ENCODE data around the gene PTPDC1.
"Not testable (repeated sequence)": the region's sequence is repeated elsewhere in the genome, so short reads cannot be mapped to it uniquely, and the experiment has no call there.

Gene PTPDC1

DNA sequence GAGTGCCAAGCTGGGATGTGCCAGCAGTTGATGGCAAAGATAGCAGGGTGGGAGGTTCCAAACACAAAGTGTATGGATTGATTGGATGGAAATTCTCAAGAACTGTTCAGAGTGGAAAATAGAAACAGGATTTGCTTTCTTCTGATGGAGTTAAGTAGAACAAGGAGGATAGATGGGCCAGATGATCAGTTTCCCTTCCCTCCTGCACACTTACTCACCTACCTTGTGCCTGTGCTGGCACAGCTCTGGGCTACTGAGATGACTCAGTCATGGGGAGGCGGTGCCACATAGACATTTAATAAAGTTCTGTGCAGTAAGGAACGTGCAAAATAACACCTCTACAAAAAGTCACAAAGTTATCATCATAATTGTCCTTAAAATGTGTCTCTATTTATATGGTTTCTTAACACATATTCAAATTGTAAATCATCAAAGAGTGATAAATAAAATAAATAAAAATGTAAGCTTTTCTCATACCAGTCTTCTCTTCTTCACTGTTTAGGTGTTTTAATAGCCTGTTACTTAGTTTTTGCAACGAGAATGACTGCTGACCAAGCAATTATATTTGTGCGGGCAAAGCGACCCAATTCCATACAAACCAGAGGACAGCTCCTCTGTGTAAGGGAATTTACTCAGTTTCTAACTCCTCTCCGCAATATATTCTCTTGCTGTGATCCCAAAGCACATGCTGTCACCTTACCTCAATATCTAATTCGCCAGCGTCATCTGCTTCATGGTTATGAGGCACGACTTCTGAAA lies 12.7 kb downstream of the PTPDC1 start:
- no peak for DNase-seq

DNA sequence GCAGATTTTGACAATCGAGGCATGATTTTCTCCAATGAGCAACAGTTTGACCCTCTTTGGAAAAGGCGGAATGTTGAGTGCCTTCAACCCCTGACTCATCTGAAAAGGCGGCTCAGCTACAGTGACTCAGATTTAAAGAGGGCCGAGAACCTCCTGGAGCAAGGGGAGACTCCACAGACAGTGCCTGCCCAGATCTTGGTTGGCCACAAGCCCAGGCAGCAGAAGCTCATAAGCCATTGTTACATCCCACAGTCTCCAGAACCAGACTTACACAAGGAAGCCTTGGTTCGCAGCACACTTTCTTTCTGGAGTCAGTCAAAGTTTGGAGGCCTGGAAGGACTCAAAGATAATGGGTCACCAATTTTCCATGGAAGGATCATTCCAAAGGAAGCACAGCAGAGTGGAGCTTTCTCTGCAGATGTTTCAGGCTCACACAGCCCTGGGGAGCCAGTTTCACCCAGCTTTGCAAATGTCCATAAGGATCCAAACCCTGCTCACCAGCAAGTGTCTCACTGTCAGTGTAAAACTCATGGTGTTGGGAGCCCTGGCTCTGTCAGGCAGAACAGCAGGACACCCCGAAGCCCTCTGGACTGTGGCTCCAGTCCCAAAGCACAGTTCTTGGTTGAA lies 13.6 kb downstream of the PTPDC1 start:
- no peak for DNase-seq

DNA sequence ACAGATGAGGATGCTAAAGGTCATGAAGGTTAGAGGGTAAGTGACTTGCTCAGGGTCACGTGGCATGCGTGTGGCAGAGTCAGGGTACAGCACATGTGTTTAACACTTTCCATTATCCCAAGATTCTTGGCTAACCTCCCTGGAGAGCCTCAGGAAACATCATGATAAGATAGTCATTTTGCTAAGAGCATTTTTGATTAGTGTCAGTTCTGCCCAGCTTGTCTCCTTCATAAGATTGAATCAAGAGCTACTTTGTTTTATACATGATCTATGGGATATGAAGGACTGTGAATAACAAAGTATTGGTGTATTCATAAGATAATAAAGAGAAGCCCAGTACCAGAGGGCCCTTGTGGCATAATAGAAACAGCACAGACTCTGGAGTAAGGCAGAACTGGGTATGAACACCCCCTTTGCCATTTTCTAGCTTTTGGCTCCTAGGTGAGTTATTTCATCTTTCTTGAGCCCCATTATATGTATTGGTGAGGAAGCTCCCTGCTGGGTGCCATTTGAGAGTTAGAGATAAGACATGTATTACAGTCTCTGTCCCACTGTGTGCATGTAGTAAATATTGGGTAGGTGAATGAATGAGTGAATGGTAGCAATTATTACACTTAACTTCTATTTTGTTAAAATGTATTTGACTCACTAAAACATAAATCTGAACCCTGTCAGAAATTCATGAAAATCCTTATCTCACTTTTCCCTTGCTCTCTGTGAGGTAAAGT lies 16.1 kb downstream of the PTPDC1 start:
- no peak for DNase-seq

DNA sequence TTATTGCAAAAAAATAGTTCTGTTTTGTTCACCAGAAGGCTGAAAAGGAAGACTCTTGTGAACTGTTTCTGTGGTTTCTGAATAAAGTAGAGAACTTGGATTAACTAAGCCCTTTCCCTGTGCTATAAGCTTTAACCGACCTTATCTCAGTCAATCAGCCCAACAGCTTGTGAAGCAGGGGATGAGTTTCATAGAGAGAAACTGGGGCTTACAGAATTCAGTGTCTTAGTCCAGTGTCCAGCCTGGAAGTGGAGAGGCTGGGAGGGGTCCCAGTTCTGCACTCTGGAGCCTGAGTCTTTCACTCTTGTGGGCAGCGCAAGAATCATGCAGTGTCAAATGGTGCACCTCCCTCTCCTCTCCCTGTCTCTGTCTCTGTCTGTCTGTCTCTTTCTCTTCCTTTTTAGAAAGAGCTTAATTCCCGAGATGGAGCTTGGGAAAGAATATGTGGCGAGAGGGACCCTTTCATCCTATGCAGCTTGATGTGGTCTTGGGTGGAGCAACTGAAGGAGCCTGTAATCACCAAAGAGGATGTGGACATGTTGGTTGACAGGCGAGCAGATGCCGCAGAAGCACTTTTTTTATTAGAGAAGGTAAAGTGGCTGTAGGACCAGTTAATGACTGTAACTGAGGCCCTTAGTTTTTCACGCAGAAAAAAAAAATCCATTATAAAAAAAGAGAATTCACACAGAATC lies 17.0 kb downstream of the PTPDC1 start:
- no peak for DNase-seq

DNA sequence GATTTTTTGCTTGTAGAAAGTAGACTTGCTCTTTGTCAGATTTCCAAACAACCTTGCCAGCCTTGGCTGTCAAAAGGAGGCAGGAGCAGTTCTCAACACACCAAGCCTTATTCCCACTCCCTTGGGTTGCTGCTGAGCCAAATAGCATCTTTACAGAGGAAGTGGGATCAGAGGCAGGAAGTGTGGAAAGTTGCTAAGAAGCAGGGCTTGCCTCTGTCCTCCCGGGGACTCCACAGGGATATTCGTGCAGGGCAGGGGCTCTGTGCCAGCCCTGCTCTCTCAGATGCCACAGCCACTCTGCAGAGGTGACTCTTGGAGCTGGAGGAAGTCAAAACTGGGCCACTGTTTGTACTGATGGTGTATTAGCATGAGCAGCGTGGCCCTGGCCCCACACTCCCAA lies 24.3 kb downstream of the PTPDC1 start:
- DNase-seq = no peak

DNA sequence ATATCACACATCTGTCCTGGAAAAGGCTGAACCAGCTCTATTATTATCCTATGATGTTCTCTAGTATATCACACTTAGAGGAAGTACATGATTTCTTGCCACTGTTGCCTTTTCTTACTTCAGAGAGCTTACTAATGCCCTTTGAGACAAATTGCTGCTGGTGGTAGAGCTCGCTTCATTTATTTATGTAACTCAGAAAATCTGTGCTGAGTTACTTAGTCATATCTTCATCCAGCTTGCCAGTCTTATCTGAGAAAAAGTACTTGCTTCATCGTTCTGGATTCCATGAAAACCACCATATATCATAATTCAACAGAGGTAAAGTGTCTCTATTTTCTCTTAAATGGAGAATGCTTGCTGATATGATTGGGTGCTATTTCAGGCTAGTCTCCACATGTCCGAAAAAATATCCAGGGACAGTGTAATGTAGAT lies 26.6 kb downstream of the PTPDC1 start:
- DNase-seq = no peak

DNA sequence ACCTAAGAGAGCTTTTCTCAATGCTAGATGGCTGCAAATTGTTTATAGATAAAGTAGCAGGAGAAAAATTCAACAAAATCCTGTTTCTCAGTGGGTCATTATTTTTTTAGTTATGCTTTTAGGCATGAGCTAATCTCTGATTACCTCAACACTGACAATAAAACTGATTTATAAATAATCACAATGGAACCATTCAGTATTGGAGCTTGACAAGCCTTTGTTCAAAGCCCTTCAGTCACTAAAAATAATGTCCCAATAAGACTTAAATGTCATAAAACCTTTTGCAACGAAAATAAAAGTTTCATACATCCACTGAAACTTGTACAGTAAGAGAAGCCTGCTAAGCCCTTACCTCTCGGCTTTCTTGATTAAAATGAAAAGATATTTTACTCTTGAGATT lies 27.2 kb downstream of the PTPDC1 start:
- DNase-seq = no peak

DNA sequence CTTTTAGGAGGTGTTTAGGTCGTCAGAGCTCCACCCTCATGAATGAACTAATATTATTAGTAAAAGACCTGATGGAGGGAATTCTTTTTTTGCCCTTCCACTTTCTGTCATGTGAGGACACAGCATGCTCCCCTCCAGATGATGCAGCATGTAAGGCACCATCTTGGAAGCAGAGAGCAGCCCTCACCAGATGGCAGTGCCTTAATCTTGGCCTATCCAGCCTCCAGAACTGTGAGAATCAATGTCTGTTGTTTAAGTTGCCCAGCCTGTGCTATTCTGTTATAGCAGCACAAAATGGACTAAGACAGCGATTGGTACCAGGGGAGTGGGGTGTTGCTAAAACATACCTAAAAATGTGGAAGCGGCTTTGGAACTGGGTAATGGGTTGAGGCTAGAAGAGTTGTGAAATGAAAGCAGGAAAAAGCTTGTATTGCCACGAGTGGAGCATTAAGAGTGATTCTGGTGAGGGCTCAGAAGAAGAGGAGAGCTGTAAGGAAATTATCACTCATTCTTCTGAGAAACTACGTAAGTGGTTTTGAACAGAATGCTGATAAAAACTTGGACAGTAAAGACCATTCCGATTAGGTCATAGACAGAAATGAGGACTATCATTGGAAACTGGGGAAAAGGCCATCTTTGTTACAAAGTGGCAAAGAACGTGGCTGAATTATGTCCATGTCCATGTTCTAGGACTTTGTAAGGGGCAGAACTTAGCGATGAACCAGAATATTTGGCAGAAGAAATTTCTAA lies 28.6 kb downstream of the PTPDC1 start:
- no peak for DNase-seq

DNA sequence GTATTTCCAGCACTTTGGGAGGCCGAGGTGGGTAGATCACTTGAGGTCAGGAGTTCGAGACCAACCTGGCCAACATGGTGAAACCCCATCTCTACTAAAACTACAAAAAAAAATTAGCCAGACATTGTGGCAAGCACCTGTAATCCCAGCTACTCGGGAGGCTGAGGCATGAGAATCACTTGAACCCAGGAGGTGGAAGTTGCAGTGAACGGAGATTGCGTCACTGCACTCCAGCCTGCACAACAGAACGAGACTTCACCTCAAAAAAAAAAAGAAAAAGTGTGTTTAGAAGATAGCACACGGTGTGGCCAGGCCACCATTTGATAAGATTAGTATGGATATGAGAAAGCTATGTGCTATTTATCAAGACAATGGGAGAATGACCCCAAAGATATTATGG lies 35.8 kb downstream of the PTPDC1 start:
- DNase-seq = not testable (repeated sequence)

DNA sequence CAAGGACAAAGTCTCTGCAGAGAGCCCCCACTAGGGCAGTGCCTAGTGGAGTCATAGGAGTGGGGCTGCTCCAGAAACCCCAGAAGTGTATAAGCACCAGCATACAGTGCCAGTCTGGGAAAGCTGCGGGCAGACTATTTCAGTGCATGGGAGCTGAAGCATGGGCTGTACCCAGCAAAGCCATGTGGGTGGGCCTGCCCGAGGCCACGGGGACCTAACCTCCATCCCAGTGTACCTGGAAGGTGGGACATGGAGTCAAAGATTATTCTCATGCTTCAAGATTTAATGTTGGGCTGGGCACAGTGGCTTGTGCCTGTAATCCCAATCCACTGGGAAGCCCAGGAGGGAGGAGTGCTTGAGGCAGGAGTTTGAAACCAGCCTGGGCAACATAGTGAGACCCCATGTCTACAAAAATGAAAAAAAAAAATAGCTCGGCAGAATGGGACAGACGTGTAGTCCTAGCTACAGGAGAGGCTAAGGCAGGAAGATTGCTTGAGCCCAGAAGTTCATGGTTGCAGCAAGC lies 36.7 kb downstream of the PTPDC1 start:
- no peak for DNase-seq

DNA sequence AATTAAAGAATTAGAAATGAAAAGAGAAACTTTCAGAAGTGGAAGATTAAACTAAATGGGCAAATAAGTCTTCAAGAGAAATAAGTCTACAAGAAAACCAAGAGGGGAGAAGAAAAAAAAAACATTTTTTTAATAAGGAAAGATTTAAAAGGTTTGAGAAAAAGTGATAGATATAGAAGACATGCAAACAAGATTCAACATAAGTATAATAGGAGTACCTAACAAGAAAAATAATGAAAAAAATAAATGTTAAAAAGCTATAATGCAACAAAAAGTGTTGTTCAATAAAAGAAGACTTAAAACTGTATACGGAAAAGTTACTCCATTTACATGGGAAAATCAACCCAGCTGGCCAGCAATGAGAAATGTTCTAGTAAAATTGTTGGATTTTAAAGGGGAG lies 42.6 kb downstream of the PTPDC1 start:
- DNase-seq = no peak

DNA sequence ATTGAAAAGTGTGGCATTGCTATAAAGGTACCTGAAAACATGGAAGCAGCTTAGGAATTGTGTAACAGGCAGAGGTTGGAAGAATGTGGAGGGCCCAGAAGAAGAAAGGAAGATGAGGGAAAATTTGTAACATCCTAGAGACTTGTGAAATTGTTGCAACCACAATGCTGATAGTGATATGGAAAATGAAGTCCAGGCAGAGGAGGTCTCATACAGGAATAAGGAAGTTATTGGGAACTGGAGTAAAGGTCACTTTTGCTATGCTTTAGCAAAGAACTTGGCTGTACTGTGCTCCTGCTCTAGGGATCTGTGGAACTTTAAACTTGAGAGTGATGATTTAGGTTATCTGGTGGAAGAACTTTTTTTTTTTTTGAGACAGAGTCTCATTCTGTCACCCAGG lies 43.5 kb downstream of the PTPDC1 start:
- no peak for DNase-seq

DNA sequence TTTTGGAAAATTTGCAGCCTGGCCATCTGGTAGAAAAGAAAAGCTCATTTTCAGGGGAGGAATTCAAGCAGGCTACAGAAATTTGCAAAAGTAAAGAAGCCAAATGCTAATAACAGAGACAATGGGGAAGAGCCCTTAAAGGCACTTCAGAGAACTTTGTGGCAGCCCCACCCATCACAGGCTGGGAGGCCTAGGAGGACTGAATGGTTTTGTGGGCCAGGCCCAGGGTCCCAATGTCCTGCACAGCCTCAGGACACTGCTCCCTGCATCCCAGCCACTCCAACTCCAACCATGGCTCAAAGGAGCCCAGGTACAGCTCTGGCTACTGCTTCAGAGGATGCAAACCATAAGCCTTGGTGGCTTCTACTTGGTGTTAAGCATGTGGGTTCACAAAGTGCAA lies 44.3 kb downstream of the PTPDC1 start:
- DNase-seq = no peak

DNA sequence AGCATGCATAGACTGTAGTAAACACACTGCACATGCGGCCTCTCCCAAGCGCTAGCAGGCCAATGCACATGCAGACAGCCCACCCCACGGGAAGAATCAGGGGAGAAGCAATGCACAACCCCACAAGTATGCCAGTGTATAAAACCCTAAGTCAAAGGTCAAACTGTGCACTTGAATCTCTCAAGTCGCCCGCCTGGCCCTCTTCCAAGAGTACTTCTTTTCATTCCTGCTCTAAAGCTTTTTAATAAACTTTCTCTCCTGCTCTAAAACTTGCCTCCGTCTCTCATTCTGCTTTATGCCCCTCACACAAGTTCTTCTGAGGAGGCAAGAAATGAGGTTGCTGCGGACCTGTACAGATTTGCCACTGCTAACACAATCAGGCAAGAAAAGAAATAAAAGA lies 50.4 kb downstream of the PTPDC1 start:
- no peak for DNase-seq

DNA sequence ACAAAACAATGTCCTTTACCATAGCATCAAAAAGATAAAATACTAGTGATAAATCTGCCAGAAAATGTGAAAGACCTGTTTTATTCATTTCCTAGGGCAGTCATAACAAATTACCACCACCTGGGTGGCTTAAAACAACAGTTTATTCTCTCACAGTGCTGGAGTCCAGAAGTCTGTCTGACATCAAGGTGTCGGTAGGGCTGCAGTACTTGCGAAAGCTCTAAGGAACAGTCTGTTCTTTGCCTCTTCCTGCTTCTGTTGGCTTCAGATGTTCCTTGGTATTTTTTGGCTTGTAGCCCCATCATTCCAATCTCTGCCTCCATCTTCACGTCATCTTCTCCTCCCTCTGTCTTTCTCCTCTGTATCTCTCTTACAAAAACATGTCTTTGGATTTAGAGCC lies 51.0 kb downstream of the PTPDC1 start:
- no peak for DNase-seq

DNA sequence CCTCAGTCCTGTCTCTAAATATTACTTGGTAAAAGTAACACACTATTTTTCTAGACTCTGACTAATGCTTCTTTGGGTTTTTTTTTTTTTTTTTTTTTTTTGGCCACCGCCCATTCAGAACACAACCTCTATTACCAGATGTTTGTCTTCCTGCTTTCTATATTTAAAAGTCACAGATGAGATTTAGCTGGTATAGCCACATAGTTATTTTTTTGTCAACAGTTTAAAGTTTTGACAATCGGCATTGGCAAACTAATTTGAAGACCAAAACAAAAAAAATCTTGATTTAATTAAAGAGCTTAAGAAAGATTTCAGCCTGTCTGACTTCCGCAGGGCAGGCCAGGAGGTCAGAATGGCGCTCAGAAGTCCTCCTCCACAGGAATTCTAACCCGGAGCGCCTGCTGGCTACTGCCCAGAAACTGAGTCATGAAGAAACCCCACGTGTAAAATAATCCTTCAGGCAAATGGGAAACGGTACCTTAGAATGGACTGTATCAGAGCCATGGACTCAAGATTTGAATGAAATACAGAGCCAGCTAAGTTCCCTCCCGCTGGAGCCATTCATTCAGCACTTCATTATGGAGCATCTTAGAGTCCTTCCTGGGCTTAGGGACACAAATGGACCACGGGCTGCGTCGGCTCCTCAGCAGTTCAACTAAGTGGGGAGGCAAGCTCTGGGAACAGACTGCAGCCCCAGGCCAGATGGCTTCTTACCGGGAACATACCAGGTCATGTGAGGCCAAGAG lies 55.6 kb downstream of the PTPDC1 start:
- DNase-seq = no peak

DNA sequence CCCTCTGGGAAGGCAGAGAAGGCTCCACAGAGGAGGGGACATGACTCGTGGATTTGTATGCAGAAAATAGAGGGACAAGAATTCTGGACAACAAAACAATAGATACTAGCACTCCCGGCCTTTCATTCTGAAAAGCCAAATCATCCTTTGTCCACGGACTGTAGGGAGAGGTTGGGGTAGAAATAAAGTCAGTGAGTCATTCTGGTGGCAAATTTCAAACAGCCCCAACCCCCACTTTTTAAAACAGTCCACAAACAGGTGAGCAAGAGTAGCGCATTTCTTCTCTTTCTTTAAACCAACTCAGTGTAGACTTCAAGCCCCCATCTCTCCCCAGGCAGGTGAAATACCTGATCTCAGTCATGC lies 56.1 kb downstream of the PTPDC1 start:
- no peak for DNase-seq

DNA sequence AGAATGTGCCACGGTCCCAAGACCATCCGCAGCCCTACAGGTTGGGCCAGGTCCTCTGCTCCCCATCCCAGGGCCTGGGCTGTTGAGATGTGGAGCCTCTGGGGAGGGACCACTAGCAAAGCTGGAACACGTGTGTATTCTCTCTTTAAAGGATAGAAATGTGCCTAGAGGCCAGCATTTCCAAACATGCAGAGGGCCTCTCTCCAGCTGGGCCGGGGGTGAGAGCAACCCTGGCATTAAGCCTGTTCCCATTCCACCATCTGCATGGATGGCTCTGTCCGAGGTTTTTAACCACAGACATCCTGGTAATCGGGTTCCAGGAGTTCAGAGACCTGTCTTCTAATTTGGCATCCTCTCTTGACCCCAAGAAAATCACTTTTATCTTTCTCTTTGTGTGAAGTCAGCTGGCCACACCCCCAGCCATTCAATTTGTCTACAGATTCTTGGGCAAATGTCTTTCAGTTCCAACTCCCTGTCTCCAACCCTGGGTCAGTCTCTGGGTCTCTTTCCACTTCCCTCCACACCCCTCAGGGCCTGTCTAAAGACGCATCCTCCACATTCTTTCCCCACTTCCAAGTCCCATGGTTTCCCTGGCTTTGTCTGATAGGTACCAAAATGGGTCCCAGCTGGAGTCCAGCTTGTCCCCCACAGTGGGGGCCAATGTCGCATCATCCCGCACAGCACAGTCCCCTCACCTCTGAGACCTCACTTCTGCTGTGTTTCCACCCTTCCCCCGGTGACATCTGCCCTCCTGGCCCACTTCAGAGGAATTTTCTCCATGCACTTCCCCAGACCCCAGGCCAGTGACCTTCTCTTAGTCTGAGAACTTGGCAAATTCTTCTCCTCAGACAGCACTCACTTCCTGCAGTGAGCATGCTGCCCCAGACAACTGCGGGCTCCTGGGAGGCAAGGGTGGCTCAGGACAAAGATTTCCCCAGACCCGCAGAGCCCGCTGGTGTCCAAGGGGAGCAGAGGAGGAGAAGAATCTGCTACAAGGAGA lies 56.8 kb downstream of the PTPDC1 start:
- no peak for DNase-seq

DNA sequence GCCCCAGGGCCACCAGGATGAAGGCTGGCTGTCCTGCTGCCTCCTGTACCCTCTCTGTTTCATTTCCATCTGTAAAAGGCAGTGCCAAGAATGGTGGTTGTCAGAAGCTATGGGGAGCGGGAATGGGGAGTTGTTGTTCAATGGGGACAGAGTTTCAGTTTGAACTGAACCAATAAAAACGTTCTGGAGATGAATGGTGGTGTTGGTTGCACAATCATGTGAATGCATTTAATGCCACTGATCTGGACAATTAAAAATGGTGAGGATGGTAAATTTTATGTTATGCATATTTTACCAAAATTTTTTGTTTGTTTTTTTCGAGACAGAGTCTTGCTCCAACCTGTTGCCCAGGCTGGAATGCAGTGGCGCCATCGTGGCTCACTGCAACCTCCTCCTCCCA lies 58.1 kb downstream of the PTPDC1 start:
- no peak for DNase-seq

DNA sequence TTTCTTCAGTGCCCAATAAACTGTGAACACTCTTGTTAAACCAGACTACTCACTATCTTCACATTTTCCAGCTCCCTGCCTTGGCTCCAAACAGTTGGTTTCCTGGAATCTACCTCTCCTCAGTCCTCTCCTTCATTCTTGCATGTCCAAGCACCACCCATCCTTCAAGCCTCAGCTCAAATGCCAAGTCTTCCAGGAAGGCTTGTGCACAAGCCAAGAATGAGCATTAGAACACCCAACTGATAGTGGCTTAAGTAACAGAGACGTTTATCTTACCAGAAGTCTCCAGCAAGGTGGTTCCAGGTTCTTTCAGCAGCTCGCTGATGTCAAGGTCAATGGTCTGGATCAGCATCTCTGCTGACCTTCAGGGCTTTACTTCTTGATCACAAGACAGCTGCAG lies 60.1 kb downstream of the PTPDC1 start:
- no peak for DNase-seq

DNA sequence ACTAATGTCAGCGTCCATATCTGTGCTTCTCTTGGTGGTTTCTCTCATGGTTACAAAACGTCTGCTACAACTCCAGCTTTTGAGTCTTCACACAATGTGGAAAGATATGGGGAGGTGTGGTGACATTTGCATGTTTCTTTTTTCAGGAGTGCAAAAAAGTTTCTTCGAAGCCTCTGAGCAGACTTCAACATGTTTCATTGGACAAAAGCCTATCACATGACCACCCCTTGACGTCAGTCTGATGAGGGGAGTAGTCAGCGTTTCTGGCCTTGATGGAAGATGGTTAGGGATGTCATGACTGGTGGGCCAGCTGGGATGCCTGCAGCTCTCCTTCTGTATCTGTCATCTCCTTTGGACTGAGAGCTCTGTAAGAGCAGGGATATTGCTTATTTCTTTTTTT lies 61.4 kb downstream of the PTPDC1 start:
- no peak for DNase-seq

Measured in CD4-positive, alpha-beta T cell treated with Interleukin-15 for 1 hour (primary cell).